Peyer's patch (tissue), 4 donors: Measurements from ENCODE around the gene ATP1B1.

Experiments
- POLR2A ChIP-seq, 2 donors: fragments of 450-650 bp; IDR thresholded peaks; one replicate each; pipeline ENCODE4 v1.5.1; 2017; ENCODE audit warnings: antibody characterized with exemption in 2 of 2, mild to moderate bottlenecking in 2 of 2, moderate library complexity in 2 of 2
- TF ChIP-seq, protein P1 (sequence below), 6 experiments: fragments of 450-650 bp in 4 of 6; fragments of 200-600 bp in 2 of 6; sonication (generic) in 1 of 6; IDR thresholded peaks; one replicate each; pipeline ENCODE4 v1.5.1; 2017 to 2019; ENCODE audit warnings: antibody characterized with exemption in 6 of 6, mild to moderate bottlenecking in 3 of 6, moderate library complexity in 1 of 6

DNA sequence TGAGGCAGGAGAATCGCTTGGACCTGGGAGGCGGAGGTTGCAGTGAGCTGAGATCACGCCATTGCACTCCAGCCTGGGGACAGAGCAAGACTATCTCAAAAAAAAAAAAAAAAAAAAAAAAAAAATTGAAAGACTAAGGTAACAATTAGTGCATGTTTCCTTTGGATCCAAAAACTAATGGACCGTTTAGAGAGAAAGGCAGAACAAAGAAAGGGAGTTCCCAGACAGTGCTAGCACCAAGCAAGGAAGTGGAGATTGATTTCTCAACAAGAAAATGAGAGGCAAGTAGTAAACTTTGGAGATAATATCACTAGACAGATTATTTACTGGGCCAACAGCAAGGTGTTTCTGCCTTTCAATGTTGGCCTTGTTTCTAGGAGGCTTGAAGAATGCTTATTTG lies 24.2 kb downstream of the ATP1B1 start:
- TF ChIP-seq, protein P1, sequence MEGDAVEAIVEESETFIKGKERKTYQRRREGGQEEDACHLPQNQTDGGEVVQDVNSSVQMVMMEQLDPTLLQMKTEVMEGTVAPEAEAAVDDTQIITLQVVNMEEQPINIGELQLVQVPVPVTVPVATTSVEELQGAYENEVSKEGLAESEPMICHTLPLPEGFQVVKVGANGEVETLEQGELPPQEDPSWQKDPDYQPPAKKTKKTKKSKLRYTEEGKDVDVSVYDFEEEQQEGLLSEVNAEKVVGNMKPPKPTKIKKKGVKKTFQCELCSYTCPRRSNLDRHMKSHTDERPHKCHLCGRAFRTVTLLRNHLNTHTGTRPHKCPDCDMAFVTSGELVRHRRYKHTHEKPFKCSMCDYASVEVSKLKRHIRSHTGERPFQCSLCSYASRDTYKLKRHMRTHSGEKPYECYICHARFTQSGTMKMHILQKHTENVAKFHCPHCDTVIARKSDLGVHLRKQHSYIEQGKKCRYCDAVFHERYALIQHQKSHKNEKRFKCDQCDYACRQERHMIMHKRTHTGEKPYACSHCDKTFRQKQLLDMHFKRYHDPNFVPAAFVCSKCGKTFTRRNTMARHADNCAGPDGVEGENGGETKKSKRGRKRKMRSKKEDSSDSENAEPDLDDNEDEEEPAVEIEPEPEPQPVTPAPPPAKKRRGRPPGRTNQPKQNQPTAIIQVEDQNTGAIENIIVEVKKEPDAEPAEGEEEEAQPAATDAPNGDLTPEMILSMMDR (IDR thresholded peaks at IDR 0.05): no peak
- TF ChIP-seq POLR2A (IDR thresholded peaks at IDR 0.05): no peak
